ENCODE data around the gene TSHZ3.

TSHZ3 gene

GRCh38 chr19:31349160-31349881 is at the start of gene TSHZ3:
TSS of gene TSHZ3 (minus strand) at chr19:31349436. CDS start at chr19:31349219, 217 bp downstream.
- DNase-seq, result no peak

GRCh38 chr19:31397308-31397707 is 48.1 kb upstream of the TSHZ3 start:
- no peak for DNase-seq

GRCh38 chr19:31392464-31392863 is 43.2 kb upstream of the TSHZ3 start:
- no peak for DNase-seq

GRCh38 chr19:31391518-31391917 is 42.3 kb upstream of the TSHZ3 start:
- no peak for DNase-seq

GRCh38 chr19:31390711-31391110 is 41.5 kb upstream of the TSHZ3 start:
- DNase-seq, result no peak

- no peak for DNase-seq
Observed at GRCh38 chr19:31389874-31390273, 40.6 kb upstream of the TSHZ3 start.

GRCh38 chr19:31387717-31388301 is 38.6 kb upstream of the TSHZ3 start:
- no peak for DNase-seq

GRCh38 chr19:31386806-31387205 is 37.6 kb upstream of the TSHZ3 start:
- DNase-seq, result no peak

- DNase-seq, result no peak
Observed at GRCh38 chr19:31385744-31386143, 36.5 kb upstream of the TSHZ3 start.

GRCh38 chr19:31383553-31383952 is 34.3 kb upstream of the TSHZ3 start:
- DNase-seq, result no peak

- DNase-seq, result no peak
Observed at GRCh38 chr19:31380854-31381253, 31.6 kb upstream of the TSHZ3 start.

- DNase-seq, result no peak
Observed at GRCh38 chr19:31378404-31378803, 29.2 kb upstream of the TSHZ3 start.

GRCh38 chr19:31377736-31378135 is 28.5 kb upstream of the TSHZ3 start:
- no peak for DNase-seq

- no peak for DNase-seq
Observed at GRCh38 chr19:31372246-31372781, 23.1 kb upstream of the TSHZ3 start.

- DNase-seq, result no peak
Observed at GRCh38 chr19:31370216-31370615, 21.0 kb upstream of the TSHZ3 start.

- no peak for DNase-seq
Observed at GRCh38 chr19:31364963-31365362, 15.7 kb upstream of the TSHZ3 start.

- DNase-seq, result no peak
Observed at GRCh38 chr19:31361728-31362127, 12.5 kb upstream of the TSHZ3 start.

GRCh38 chr19:31357315-31357673 is 8.1 kb upstream of the TSHZ3 start:
- DNase-seq, result no peak

- DNase-seq, result no peak
Observed at GRCh38 chr19:31356587-31357314, 7.5 kb upstream of the TSHZ3 start.

GRCh38 chr19:31355665-31356289 is 6.5 kb upstream of the TSHZ3 start:
- DNase-seq, result no peak

GRCh38 chr19:31354799-31355664 is 5.8 kb upstream of the TSHZ3 start:
- no peak for DNase-seq

- DNase-seq, result no peak
Observed at GRCh38 chr19:31354316-31354715, 5.1 kb upstream of the TSHZ3 start.

All from NCI-H510A treated with DMSO at 0.1 percent for 48 hours (cell line).